Measurements from ENCODE around the gene MRC2. TPM values are rescaled to one million over a fixed set of nuclear protein-coding genes. Genes with fewer than 3 reads are reported as not detected.

The MRC2 gene
- total RNA-seq, 1 donor from 2014 or later, result 2.3 TPM

GRCh38 chr17:62657145-62657665 lies 29.7 kb downstream of the MRC2 start:
- DNase-seq (ENCODE audit: low spot score) (no peak), ATAC-seq (no peak)

DNA sequence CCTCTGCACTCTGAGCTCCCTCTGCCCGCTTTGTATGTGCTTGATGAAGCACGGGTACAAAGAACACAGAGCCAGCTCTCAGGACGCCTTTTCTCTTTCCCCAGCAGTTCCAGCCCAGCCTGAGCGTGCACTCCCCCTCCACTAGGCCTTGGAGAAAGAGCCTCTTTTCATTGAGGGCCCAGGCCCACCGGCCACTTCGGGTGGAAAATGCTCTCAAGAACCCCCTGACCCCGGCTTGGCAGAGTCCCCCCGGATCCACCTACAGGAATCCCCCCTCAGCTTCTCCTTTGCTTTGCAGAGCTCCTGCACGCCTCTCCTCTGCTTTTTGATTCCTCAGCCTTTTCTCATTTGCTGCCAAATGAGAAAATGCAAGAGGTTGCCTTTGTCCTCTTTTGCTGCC lies 30.2 kb downstream of the MRC2 start:
- DNase-seq (ENCODE audit: low spot score), result no peak
- ATAC-seq, result no peak

- DNase-seq (ENCODE audit: low spot score), result no peak
Observed at GRCh38 chr17:62658136-62658920, 30.9 kb downstream of the MRC2 start.

DNA sequence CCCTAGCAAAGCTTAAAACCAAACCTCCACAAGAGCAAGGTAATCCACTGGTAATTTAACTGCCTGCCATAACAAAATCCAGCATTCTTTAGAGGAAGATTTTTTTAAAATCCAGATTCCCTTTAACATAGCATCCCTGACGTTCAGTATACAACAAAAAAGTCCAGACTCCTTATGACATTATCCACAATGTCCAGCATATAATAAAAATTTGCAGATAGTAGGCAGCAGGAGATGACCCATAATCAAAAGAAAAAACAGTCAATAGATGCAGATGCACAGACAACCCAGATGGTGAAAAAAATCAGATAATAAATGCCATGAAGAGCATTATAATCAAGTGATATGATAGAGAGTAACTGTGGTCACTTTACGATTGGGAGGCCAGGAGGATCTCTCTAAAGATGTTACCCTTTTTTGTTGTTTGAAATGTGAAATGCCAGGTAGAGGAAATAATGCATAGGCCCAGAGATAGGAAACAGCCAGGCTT lies 33.2 kb downstream of the MRC2 start:
- DNase-seq (ENCODE audit: low spot score) (no peak), ATAC-seq (no peak)

More at GRCh38 chr17:62658136-62658920, 30.9 kb downstream of the MRC2 start:
- ATAC-seq, result no peak

GRCh38 chr17:62661337-62661736 lies 33.9 kb downstream of the MRC2 start:
- DNase-seq (ENCODE audit: low spot score) (no peak), ATAC-seq (no peak)

DNA sequence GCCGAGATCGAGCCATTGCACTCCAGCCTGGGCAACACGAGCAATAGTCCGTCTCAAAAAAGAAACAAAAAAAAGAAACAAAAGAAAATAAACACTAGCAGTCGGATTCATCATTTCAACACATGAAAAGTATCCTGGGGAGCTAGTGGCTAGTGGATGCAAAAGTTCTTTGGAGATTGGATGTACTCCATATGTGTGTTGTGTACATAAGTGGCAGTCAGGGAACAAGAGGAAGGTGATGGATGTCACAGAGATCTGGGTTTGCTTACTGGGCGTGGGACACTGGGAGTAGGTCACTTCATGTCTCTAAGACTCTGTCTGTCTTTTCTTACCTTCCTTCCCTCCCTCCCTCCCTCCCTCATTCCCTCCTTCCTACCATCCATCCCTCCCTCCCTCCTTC lies 35.4 kb downstream of the MRC2 start:
- no peak for DNase-seq (ENCODE audit: low spot score)
- ATAC-seq, result no peak

DNA sequence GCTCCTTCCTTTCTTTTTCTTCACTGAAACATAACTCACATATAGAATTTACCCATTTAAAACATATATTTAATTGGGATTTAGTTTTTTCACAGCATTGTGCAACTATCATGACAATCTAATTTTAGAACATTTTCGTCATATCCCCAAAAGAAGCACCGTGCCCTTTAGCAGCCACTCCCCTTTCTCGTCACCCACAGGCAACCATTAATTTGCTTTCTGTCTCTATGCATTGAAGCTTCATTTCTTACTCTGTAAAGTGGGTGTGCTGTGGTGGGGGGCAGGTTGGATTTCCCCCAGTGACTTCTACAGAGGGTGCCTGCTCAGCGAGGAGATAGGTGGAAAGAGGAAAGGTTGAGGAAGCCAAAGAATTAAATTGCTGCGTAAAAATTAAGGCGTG lies 35.8 kb downstream of the MRC2 start:
- DNase-seq (ENCODE audit: low spot score), result no peak

GRCh38 chr17:62664336-62665120 lies 37.1 kb downstream of the MRC2 start:
- ATAC-seq (no peak), DNase-seq (ENCODE audit: low spot score) (no peak)

More for the DNA sequence above, 35.8 kb downstream of the MRC2 start:
- ATAC-seq, result no peak

DNA sequence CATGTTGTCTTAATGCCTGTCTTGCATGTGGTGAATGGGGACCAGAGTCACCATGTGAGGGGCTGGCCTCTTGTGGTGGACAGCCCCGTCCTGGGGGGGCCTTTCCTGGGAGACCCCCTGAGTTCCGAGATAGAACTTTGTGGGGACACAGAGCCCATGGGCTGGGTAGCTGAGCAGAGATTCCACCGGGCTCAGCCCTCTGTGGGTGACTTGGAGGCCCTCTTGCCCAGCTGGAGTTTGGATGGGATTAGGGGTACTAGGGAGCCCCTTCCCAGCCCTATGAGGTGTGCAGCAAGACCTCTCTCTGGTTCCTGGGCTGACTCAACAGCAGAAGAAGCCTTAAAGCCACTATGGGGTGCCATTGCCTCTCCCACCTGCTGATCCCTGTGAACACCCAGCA lies 38.1 kb downstream of the MRC2 start:
- ATAC-seq (no peak), DNase-seq (ENCODE audit: low spot score) (no peak)

DNA sequence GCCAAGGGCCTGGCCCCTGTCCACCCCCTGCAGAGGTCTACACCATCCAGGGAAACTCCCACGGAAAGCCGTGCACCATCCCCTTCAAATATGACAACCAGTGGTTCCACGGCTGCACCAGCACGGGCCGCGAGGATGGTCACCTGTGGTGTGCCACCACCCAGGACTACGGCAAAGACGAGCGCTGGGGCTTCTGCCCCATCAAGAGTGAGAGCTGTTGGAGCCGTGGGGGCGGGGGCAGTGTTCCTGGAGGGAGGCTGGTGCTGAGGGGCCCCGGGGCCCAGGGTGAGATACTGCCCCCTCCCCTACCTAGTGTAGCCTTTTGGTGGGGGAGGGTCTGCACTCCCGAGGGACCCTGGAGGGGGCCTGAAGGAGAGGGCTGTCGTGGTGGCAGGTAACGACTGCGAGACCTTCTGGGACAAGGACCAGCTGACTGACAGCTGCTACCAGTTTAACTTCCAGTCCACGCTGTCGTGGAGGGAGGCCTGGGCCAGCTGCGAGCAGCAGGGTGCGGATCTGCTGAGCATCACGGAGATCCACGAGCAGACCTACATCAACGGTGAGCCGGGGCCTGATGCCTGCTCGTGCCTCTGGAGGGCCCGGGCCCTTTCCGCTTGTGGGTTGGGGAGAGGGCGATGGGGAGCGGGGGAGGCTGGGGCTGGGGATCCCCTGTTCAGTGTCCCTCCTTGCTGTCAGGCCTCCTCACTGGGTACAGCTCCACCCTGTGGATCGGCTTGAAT lies 38.8 kb downstream of the MRC2 start:
- DNase-seq (ENCODE audit: low spot score), result no peak
- no peak for ATAC-seq

GRCh38 chr17:62666801-62667591 lies 39.5 kb downstream of the MRC2 start:
- DNase-seq (ENCODE audit: low spot score) (no peak), ATAC-seq (no peak)

GRCh38 chr17:62668091-62668804 lies 40.8 kb downstream of the MRC2 start:
- DNase-seq (ENCODE audit: low spot score) (no peak), ATAC-seq (no peak)

DNA sequence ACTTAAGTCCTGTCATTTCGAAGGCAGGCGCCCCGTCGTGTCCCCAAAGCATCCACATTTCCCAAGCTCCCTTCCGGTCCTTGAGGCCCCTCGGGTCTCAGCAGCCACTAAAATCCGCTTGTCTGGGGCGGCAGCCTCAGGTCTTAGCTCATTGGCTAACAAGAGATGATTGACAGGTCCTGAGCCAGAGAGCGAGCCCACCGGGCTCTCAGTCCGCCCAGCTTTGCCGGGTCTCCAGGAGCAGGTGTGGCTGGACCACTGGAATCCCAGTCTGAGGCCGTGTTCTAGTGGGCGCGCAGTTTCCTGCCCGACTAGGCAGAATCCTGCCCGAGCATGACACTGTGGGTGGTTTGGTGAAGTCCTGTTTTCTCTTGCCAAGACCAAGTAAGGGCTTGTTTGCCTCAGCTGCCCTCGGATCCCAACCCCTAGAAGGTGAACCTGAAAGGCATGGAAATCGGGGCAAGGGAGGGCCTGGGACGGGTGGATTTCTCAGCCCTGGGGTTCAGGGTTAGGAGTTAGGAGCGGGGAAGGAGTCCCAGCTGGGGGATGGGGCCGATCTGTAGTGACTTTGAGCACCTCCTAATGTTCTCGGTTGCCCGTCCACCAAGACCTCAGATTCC lies 42.8 kb downstream of the MRC2 start:
- ATAC-seq (no peak), DNase-seq (ENCODE audit: low spot score) (no peak)

DNA sequence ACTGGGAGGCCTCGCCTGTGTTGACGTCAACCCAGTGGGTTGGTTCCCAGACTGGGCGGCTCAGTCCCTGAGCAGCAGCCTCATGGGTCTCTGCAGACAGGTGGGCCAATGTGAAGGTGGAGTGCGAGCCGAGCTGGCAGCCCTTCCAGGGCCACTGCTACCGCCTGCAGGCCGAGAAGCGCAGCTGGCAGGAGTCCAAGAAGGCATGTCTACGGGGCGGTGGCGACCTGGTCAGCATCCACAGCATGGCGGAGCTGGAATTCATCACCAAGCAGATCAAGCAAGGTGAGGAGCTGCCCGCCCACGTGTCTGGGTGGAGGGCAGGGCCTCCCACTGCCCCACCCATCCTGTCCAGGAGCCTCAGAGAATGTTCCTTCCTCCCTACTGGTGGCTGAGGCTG lies 44.1 kb downstream of the MRC2 start:
- DNase-seq (ENCODE audit: low spot score) (no peak), ATAC-seq (no peak)

DNA sequence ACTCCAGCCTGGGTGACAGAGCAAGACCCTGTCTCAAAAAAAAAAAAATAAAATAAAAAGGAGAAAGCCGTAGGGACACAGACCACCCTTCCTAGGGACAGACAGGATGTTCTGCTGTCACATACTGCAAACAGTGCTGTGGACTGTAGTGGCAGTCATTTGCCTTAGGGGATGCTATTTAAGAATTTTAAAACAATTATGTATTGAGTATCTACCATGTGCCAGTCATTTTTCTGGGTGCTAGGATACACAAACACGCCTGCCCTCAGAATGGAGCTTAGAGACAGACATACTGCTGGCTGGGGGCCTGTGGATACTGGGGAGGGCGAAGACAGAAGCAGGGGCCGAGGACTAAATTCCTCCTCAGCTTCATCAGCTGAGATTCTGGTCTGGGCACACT lies 45.5 kb downstream of the MRC2 start:
- DNase-seq (ENCODE audit: low spot score) (no peak), ATAC-seq (no peak)

- DNase-seq (ENCODE audit: low spot score), result no peak
- no peak for ATAC-seq
Observed at GRCh38 chr17:62673614-62674362, 46.3 kb downstream of the MRC2 start.

DNA sequence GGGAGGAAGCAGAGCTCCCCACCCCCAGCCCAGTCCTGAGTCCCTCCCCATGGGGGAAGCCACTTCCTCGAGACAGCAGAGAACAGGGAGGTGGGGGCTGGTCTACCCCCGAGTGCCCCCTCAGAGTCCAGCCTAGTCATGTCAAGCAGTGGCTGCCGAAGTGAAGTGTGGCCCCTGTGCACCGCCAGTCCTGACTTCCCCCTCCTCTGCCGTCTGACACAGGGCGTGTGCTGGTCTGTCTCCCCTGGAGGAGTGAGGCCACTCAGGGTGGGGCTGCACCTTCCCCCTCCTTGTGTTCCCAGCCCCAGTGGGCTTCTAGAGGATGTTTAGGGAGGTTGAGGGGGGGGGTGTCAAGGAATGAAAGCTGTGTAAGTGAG lies 46.9 kb downstream of the MRC2 start:
- DNase-seq (ENCODE audit: low spot score), result no peak
- no peak for ATAC-seq

DNA sequence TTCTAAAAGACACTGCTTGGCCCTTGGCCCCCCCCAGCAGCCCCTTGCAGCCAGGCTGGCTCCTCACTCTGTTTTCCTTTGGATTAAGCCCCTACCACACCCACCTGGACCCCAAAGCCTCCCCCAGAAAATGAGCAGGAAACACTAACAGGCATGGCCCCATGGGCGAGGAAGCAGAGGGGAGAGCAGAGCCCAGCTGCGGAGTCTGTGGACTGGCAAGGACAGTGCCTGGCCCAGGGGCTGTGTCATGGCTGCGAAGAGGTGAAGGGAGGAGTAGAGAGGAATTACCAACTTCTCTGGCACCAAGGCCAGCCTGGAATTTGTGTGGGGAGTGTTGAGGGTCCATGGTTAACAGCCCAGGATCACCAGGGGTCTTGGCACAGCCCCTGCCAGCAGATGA lies 47.4 kb downstream of the MRC2 start:
- ATAC-seq, result no peak
- DNase-seq (ENCODE audit: low spot score), result no peak

DNA sequence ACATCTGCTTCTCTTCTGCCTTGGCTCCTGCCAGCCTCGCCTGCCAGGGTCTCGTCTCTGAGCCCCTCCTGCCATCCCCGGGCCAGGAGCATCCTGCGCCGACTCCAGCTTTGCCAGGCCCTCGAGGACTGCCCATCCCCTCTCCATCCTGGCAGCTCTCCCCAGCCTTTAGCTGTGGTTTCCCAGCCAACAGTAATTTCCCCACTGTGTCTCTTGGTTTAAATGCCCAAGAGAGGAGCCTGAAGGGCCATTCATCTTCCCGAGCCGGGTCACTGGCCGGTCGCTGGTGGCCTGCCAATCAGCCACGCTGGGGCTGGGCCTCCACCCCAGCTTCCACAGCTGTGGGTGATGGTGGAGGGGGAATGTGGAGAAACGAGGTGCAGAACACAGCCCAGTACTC lies 47.8 kb downstream of the MRC2 start:
- DNase-seq (ENCODE audit: low spot score) (no peak), ATAC-seq (no peak)
